Fibroblast of skin of right quadriceps (primary cell): Measurements from ENCODE around the gene ADORA1.

Source experiments
- DNase-seq: peaks from one replicate; pipeline ENCODE4 v3.0.0-alpha.2; 2013

ADORA1 gene

GRCh38 chr1:203161175-203161574, 33.6 kb downstream of the ADORA1 start:
- no peak for DNase-seq

- no peak for DNase-seq
These were observed 34.2 kb downstream of the ADORA1 start for GRCh38 chr1:203161703-203162102.

- DNase-seq, result no peak
These were observed 34.9 kb downstream of the ADORA1 start for GRCh38 chr1:203162403-203162802.

GRCh38 chr1:203163891-203164635, 36.5 kb downstream of the ADORA1 start:
- no peak for DNase-seq

- DNase-seq, result no peak
These were observed 37.7 kb downstream of the ADORA1 start for GRCh38 chr1:203165101-203165799.

GRCh38 chr1:203165800-203166161, 38.3 kb downstream of the ADORA1 start:
- DNase-seq, result no peak

- no peak for DNase-seq
These were observed 38.8 kb downstream of the ADORA1 start for GRCh38 chr1:203166192-203166940.

GRCh38 chr1:203167026-203167912, 39.7 kb downstream of the ADORA1 start:
- DNase-seq, result no peak

GRCh38 chr1:203167913-203168200, 40.3 kb downstream of the ADORA1 start:
- no peak for DNase-seq

- no peak for DNase-seq
These were observed 40.8 kb downstream of the ADORA1 start for GRCh38 chr1:203168256-203168786.

GRCh38 chr1:203168991-203169390, 41.5 kb downstream of the ADORA1 start:
- DNase-seq, result no peak

GRCh38 chr1:203169770-203170520, 42.4 kb downstream of the ADORA1 start:
- DNase-seq, result no peak

GRCh38 chr1:203170625-203171330, 43.3 kb downstream of the ADORA1 start:
- no peak for DNase-seq

GRCh38 chr1:203171341-203172183, 44.0 kb downstream of the ADORA1 start:
- no peak for DNase-seq

- DNase-seq, result peak; percentile 43
These were observed 44.9 kb downstream of the ADORA1 start for GRCh38 chr1:203172184-203173010.

- DNase-seq, result no peak
These were observed 45.6 kb downstream of the ADORA1 start for GRCh38 chr1:203173011-203173555.

GRCh38 chr1:203173566-203173965, 46.0 kb downstream of the ADORA1 start:
- no peak for DNase-seq

- no peak for DNase-seq
These were observed 46.9 kb downstream of the ADORA1 start for GRCh38 chr1:203174324-203174985.
